ENCODE measurements around the gene KMT2A.

GRCh38 chr11:118545533-118545932, 109.2 kb downstream of the KMT2A start:
- no peak for TF ChIP-seq CTCF (conservative IDR thresholded peaks at IDR 0.05 in 1 of 2, IDR thresholded peaks at IDR 0.05 in 1 of 2; ENCODE audit: extremely low read depth in 1 of 2, insufficient read depth in 1 of 2, low read depth in 1 of 2, low read length in 2 of 2)
- TF ChIP-seq EZH2 (IDR thresholded peaks at IDR 0.05; ENCODE audit: borderline replicate concordance, low read length), result no peak
